ENCODE measurements around the gene INTS15.

INTS15 gene

DNA sequence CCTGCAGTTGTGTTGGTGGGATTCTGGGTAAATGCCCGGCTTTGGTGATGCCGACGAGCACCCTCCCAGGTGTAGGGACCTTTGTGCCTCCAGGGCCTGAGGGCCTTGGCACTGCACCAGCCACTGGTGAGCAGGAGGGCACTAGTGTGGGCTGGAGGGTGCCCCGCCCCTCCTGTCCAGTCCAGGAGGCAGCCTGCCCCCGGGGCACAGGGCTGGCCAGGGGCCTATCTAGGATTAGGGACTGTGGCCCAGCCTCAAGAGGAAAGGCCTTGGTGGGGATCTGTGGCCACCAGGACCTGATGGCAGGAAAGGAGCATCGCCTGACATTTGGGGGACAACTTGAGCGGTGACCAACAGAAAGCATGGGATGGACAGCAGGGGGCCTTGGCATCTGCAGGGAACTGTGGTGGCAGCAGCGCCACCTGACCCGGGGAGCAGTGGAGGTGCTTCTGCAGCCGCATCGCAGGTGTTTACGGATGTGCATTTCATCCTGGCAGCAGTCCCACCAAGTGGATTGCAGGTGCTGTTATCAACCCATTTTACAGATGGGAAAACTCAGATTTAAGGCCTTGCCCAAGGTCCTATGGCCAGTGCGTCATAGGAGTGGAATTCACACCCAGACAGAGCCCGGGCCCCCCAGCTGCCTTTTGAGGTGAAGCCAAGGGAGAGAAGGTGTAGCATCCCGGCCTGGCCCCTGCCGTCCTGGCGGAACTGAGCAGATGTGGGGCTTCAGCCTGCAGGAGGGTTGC, 58.4 kb downstream of the INTS15 start:
- TF ChIP-seq, protein P1, sequence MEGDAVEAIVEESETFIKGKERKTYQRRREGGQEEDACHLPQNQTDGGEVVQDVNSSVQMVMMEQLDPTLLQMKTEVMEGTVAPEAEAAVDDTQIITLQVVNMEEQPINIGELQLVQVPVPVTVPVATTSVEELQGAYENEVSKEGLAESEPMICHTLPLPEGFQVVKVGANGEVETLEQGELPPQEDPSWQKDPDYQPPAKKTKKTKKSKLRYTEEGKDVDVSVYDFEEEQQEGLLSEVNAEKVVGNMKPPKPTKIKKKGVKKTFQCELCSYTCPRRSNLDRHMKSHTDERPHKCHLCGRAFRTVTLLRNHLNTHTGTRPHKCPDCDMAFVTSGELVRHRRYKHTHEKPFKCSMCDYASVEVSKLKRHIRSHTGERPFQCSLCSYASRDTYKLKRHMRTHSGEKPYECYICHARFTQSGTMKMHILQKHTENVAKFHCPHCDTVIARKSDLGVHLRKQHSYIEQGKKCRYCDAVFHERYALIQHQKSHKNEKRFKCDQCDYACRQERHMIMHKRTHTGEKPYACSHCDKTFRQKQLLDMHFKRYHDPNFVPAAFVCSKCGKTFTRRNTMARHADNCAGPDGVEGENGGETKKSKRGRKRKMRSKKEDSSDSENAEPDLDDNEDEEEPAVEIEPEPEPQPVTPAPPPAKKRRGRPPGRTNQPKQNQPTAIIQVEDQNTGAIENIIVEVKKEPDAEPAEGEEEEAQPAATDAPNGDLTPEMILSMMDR (conservative IDR thresholded peaks at IDR 0.05), result no peak
- H3K27ac ChIP-seq, result no peak overlapping the region

DNA sequence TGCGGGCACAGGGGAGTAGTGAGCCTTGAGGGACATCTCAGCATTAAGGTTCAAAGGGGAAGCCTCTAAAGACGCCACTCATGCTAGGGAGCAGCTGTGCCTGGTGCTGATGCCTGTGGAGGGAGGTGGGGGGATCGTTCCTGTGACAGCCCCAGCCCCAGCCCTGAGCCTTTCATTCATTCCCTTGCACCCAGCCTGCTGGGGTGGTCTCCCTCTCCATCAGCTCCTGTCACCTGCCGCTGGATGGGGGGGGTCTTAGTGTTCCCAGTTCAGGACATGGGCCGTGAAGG, 58.9 kb downstream of the INTS15 start:
- H3K27ac ChIP-seq, result no peak overlapping the region
- TF ChIP-seq, protein P1 (conservative IDR thresholded peaks at IDR 0.05), result no peak

DNA sequence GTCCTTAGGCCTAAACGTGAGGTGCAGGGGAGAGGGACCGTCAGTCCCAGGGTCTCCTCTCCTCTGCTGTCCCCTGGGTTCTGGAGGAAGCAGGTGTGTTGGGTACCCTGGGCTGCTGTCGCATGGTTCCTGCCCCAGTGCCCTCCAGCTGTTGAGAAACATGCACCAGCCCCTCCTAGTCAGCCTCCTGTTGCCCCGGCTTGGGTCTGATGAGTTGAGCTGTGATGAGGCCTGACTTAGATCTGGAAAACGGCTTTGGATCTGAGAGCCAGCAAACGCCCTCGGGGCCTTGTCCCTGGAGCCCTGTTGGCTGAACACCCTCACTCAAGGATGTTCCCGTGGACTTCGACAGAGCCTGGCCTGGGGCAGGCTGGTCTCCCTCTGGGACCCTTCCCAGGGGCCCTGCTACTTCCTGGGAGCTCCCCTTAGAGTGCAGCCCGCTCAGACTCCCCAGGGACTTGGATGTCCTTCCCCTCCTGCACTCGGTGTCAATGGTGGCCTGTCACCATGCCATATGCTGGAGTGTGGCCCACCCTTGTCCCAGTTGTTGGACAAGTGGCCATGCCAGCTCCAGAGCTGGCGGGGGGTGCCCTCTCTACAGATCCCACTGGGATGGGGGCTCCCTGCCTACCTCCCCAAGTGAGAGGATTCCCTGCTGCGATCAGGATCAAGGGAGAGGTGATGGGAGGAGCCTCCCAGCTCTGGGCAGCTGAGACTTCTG, 59.6 kb downstream of the INTS15 start:
- no peak overlapping the region for H3K27ac ChIP-seq
- TF ChIP-seq, protein P1 (conservative IDR thresholded peaks at IDR 0.05), result no peak

DNA sequence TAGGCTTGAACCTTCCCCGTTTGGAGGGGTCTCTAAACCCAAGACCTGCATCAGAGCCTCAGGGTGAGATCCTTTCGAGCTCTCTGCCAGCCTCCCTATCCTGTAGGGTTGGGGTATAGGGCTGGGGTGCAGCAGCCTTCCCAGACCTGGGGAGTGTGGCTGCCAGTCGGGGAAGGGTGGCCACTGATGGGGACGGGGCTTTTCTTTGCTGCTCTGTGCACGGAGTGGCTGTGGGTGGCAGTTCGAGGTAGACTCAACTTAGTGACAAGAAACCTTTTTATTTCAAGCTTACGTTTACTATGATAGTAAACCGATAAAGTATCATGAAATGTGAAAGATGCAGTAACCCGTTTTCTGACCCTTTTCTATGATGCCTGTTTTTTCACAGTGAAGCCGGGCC, 60.3 kb downstream of the INTS15 start:
- H3K27ac ChIP-seq, result no peak overlapping the region
- TF ChIP-seq, protein P1 (conservative IDR thresholded peaks at IDR 0.05), result no peak

DNA sequence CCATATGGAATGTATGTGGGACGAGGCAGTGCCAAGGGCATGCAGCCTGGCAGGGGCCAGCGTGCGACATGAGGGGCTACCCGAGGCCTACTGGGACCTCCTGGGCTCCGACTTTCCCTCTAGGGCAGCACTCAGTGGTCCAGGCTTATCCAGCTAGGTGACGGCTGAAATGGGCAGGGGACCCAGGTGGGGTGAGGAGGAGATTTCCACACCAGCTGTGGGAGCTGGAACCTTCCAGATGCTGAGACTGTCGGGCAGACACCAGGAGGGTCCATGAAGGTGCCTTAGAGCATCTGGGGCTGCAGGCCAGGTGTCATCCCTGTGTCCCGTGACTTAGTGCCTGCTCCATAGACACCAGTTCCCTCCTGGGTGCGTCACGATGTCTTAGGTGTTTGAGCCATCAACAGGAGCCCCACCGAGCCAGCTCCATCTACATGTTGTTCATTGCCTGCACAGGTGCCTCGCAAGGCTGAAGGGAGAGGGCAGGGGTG, 60.7 kb downstream of the INTS15 start:
- no peak overlapping the region for H3K27ac ChIP-seq
- TF ChIP-seq, protein P1 (conservative IDR thresholded peaks at IDR 0.05), result no peak

DNA sequence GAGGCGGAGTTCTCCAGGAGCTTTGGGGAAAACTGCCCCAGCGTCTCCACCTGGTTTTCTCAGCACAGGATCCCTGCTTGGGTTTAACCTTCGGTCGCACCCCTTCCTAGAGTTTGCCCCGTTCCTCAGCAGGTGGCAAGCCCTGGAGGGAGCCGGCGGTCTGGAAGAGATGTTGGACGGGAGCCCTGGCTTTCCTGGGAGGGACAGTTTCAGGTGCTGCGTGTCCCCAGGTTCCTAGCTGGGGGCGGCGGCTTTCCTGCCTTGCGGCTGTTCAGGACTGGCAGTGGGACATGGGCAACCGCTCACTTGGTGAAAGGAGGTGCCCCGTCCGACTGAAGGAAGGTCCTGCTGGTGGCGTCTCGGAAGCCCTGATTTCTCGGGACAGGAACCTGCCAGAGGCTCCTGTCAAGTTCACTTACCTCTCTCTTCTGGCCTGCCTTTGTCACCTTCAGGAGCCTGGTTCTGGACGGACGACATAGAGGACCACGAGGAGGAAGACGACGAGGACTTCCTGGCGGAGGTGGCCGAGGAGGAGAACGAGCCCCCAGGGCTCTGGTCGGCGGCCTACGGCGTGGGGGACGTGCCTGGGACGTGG, 62.1 kb downstream of the INTS15 start:
- H3K27ac ChIP-seq, result no peak overlapping the region
- TF ChIP-seq, protein P1 (conservative IDR thresholded peaks at IDR 0.05), result no peak

DNA sequence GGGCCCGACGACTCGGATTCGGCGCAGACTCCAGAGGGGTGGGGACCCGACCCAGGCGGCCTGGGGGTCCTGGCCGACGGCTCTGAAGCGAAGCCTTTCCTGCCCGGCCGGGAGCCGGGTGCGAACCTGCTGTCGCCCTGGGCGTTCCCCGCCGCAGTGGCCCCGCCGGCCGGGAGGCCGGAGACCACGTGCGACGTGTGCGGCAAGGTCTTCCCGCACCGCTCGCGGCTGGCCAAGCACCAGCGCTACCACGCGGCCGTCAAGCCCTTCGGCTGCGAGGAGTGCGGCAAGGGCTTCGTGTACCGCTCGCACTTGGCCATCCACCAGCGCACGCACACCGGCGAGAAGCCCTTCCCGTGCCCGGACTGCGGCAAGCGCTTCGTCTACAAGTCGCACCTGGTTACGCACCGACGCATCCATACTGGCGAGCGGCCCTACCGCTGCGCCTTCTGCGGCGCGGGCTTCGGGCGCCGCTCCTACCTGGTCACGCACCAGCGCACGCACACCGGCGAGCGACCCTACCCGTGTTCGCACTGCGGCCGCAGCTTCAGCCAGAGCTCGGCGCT, 62.7 kb downstream of the INTS15 start:
- no peak overlapping the region for H3K27ac ChIP-seq
- TF ChIP-seq, protein P1 (conservative IDR thresholded peaks at IDR 0.05), result no peak
